Keratinocyte (primary cell): ENCODE measurements around the gene TYW1. TPM values are rescaled to one million over a fixed set of nuclear protein-coding genes. Genes with fewer than 3 reads are reported as not detected.

Source experiments
- DNase-seq: peaks from one replicate; pipeline ENCODE4 v3.0.0-alpha.2; 2011; ENCODE audit warnings: low read depth, missing footprints, low spot score
- FAIRE-seq: peaks from 2 replicates; lab custom pipeline; 2011; peaks lifted over from hg19 to GRCh38; lab: Jason Lieb, UNC
- H2AFZ ChIP-seq: 2 replicates; pipeline ENCODE4 v1.6.0; 2012; ENCODE audit warnings: low read length, control low read depth, inconsistent platforms; ENCODE audit not compliant: control insufficient read depth
- H3K27ac ChIP-seq: 2 replicates; pipeline ENCODE4 v1.5.1; 2011; ENCODE audit warnings: low read length; ENCODE audit not compliant: control insufficient read depth, insufficient read depth
- H3K27me3 ChIP-seq: 3 replicates; pipeline ENCODE4 v1.6.0; 2011; ENCODE audit warnings: low read length; ENCODE audit not compliant: control insufficient read depth, insufficient read depth; ENCODE audit errors: extremely low read depth
- H3K36me3 ChIP-seq, 2 experiments: 2 replicates in 1 of 2; 3 replicates in 1 of 2; pipeline ENCODE4 v1.5.1; 2011; ENCODE audit warnings: low read length in 2 of 2, mild to moderate bottlenecking in 1 of 2; ENCODE audit not compliant: control insufficient read depth in 2 of 2, insufficient read depth in 2 of 2; ENCODE audit errors: extremely low read depth in 1 of 2
- H3K4me1 ChIP-seq: 3 replicates; pipeline ENCODE4 v1.5.1; 2011; ENCODE audit warnings: low read length; ENCODE audit not compliant: control insufficient read depth, insufficient read depth; ENCODE audit errors: extremely low read depth
- H3K4me2 ChIP-seq: 3 replicates; pipeline ENCODE4 v1.6.0; 2011; ENCODE audit warnings: low read depth, low read length; ENCODE audit not compliant: control insufficient read depth, insufficient read depth; ENCODE audit errors: extremely low read depth
- H3K4me3 ChIP-seq, 3 experiments: fragments of 200-600 bp in 1 of 3; sonication (generic) in 1 of 3; 2 replicates in 2 of 3; 3 replicates in 1 of 3; pipeline ENCODE4 v1.5.1; 2011 to 2016; ENCODE audit warnings: low read length in 3 of 3, mild to moderate bottlenecking in 3 of 3, control low read depth in 2 of 3, inconsistent platforms in 1 of 3, low read depth in 1 of 3, mixed read lengths in 1 of 3, mixed run types in 1 of 3, moderate library complexity in 1 of 3; ENCODE audit not compliant: control insufficient read depth in 2 of 3, insufficient read depth in 2 of 3; ENCODE audit errors: extremely low read depth in 1 of 3
- H3K79me2 ChIP-seq: 2 replicates; pipeline ENCODE4 v1.6.0; 2012; ENCODE audit warnings: low read length; ENCODE audit not compliant: control insufficient read depth, insufficient read depth
- H3K9ac ChIP-seq: 3 replicates; pipeline ENCODE4 v1.6.0; 2011; ENCODE audit warnings: low read length; ENCODE audit not compliant: control insufficient read depth, insufficient read depth; ENCODE audit errors: extremely low read depth
- H3K9me1 ChIP-seq: 3 replicates; pipeline ENCODE4 v1.6.0; 2011; ENCODE audit warnings: low read length; ENCODE audit not compliant: control insufficient read depth, insufficient read depth; ENCODE audit errors: extremely low read depth
- H3K9me3 ChIP-seq: 2 replicates; pipeline ENCODE4 v1.5.1; 2012; ENCODE audit warnings: low read depth, low read length; ENCODE audit not compliant: control insufficient read depth
- H4K20me1 ChIP-seq: 3 replicates; pipeline ENCODE4 v1.6.0; 2011; ENCODE audit warnings: low read length; ENCODE audit not compliant: control insufficient read depth, insufficient read depth; ENCODE audit errors: extremely low read depth
- EZH2 ChIP-seq: IDR thresholded peaks from one replicate; pipeline ENCODE4 v1.6.1; 2012; ENCODE audit warnings: inconsistent platforms, mild to moderate bottlenecking, low read length, moderate library complexity
- dilution Hi-C: fragments of 300-500 bp; cut with MboI; formaldehyde crosslinking; loops from one replicate; pipeline ENCODE4 v1.7.0; 2020; ENCODE audit warnings: low sequenced_read_pairs; ENCODE audit not compliant: extremely low pct_ligation_motif_present
- polyA plus RNA-seq, 5 experiments: library from polyadenylated mRNA; depleted of rRNA in 3 of 5; stranded (reverse) in 3 of 5; stranded (forward) in 1 of 5; unstranded in 1 of 5; fragments of >200 nt; gene quantifications; 1 replicate in 1 of 5; 2 replicates in 3 of 5; 3 replicates in 1 of 5; pipeline versions ENCODE4 v1.2.1 to v1.2.3, GENCODE V29; 2011 to 2012; ENCODE audit warnings: missing spikeins in 2 of 5, low read depth in 1 of 5, low replicate concordance in 1 of 5
- TF ChIP-seq, protein P1 (sequence below), 3 experiments: IDR thresholded peaks in 1 of 3; conservative IDR thresholded peaks in 1 of 3; optimal IDR thresholded peaks in 1 of 3; 2 replicates in 2 of 3; 3 replicates in 1 of 3; pipeline versions ENCODE3 to v1.5.1; 2011; ENCODE audit warnings: low read length in 3 of 3, mild to moderate bottlenecking in 3 of 3, moderate library complexity in 2 of 3, control low read depth in 1 of 3, inconsistent platforms in 1 of 3; ENCODE audit not compliant: insufficient read depth in 2 of 3; ENCODE audit errors: extremely low read depth in 1 of 3

Gene TYW1
- polyA plus RNA-seq, 1 donor (not counting 4 experiments of a cell fraction or from before 2014, with no cell fraction given): 16.4 TPM

DNA sequence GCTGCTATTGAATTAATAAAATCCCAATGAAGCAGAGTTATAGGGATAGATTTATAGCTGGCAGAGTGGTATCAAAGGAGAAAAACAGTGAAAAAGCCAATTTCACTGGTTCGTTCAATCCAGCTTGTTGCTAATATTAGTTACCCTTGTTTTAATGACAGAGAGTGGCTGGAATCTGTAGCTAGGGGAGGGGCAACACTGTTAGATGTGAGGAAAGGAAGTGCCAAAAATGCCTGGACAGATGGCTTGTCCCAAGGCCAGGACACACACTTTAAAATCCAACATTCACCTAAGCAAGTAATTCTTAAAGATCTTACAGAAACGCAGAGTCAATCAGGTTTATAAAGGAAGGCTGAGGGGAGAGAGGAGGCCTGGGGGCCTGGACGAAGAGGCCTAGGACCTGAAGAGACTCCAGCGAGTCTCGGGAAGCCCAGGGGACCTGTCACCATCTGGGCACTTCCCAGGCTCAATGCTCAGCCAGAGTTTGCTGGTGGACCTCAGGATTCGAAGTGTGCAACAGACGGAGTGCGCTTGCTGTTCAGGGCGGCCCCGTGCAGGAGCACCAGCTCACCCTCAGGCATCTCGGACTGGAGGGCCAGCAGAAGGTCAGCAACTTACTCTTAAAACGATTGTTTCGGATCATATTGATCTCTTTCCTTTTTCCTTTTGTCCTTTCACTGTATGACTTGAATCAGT, 38.9 kb upstream of the TYW1 start:
- Histone ChIP-seq H2AFZ (no peak overlapping the region), H3K27me3 (no peaks in the 10 kb centered on the region), H4K20me1 (peaks cover 3% of the 10 kb centered on the region), H3K4me1 (peaks cover 5% of the 10 kb centered on the region), H3K4me2 (no peak overlapping the region), H3K27ac (no peak overlapping the region), H3K79me2 (no peaks in the 10 kb centered on the region), H3K9me3 (no peaks in the 10 kb centered on the region), H3K9me1 (no peaks in the 10 kb centered on the region), H3K4me3 (no peak overlapping the region), H3K36me3 (peaks cover 23 to 35% of the 10 kb centered on the region in 2 experiments), H3K9ac (no peak overlapping the region)
- no peak for FAIRE-seq
- dilution Hi-C loops: no loop called here
- DNase-seq: no peak
- no peak for TF ChIP-seq EZH2
- TF ChIP-seq, protein P1, sequence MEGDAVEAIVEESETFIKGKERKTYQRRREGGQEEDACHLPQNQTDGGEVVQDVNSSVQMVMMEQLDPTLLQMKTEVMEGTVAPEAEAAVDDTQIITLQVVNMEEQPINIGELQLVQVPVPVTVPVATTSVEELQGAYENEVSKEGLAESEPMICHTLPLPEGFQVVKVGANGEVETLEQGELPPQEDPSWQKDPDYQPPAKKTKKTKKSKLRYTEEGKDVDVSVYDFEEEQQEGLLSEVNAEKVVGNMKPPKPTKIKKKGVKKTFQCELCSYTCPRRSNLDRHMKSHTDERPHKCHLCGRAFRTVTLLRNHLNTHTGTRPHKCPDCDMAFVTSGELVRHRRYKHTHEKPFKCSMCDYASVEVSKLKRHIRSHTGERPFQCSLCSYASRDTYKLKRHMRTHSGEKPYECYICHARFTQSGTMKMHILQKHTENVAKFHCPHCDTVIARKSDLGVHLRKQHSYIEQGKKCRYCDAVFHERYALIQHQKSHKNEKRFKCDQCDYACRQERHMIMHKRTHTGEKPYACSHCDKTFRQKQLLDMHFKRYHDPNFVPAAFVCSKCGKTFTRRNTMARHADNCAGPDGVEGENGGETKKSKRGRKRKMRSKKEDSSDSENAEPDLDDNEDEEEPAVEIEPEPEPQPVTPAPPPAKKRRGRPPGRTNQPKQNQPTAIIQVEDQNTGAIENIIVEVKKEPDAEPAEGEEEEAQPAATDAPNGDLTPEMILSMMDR (optimal IDR thresholded peaks at IDR 0.05 in 1 of 3, IDR thresholded peaks at IDR 0.05 in 1 of 3, conservative IDR thresholded peaks at IDR 0.05 in 1 of 3; ENCODE audit: extremely low read depth in 1 of 3, insufficient read depth in 2 of 3, low read length in 3 of 3): no peak

DNA sequence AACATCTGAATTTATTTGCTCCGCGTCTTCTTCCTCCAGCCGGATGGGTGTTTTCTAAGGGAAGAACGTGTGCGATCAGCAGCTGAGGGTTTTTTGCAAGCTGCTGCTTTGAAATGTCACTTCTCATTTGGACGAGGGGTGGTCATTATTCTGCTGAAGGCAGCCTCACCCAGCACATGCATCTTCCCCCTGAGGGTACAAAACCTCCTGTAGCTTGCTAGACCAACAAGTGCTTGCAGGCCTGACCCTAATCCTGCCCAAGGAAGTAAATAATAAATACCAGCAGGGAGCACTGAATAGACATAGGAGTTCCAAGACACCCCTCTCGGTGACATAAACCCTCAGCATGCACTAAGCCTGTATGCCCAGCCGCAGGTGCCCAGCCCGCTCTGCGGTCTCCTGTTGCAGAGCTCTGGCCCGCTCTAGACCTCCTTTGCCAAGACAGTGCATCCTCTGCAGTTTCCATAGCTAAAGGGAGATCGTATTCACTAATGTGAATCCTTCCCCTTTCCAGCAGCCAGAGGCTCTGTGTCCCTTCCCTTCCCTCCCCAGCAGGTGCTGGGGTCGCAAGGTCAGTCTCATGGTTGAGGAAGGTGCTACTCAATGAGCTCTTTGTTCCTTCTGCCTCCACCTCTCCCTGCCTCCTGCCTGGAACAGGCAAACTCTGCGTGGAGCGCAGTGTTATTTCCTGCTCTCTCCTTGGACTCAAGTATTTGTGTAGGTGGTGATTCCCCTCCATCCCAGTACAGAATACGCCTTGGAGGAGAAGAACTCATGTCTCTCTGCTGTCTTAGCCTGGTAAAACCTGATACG, 37.9 kb upstream of the TYW1 start:
- Histone ChIP-seq H3K9me3 (no peaks in the 10 kb centered on the region), H3K4me1 (no peaks in the 10 kb centered on the region), H4K20me1 (no peaks in the 10 kb centered on the region), H3K4me3 (no peak overlapping the region), H2AFZ (no peak overlapping the region), H3K27ac (no peak overlapping the region), H3K36me3 (peaks cover 23 to 26% of the 10 kb centered on the region in 2 experiments), H3K79me2 (no peaks in the 10 kb centered on the region), H3K9me1 (no peaks in the 10 kb centered on the region), H3K9ac (no peak overlapping the region), H3K27me3 (no peaks in the 10 kb centered on the region), H3K4me2 (no peak overlapping the region)
- FAIRE-seq (no peak), DNase-seq (no peak)
- no peak for TF ChIP-seq EZH2
- TF ChIP-seq, protein P1 (optimal IDR thresholded peaks at IDR 0.05 in 1 of 3, IDR thresholded peaks at IDR 0.05 in 1 of 3, conservative IDR thresholded peaks at IDR 0.05 in 1 of 3; ENCODE audit: extremely low read depth in 1 of 3, insufficient read depth in 2 of 3, low read length in 3 of 3): no peak
- dilution Hi-C loops: no loop called here
